ENCODE measurements around the gene SATB2. TPM values are rescaled to one million over a fixed set of nuclear protein-coding genes. Genes with fewer than 3 reads are reported as not detected.

The SATB2 gene
- 1.8 and 2.7 TPM in 2 replicates for total RNA-seq

GRCh38 chr2:199457147-199458008 is at the start of gene SATB2:
TSS of gene SATB2 (minus strand) at chr2:199457939. CDS start at chr2:199456037, 1,902 bp downstream.
- DNase-seq (ENCODE audit: low read depth), result no peak
- TF ChIP-seq CTCF (conservative IDR thresholded peaks at IDR 0.05; ENCODE audit: low read depth, low read length), result no peak

GRCh38 chr2:199505755-199506403 is 48.1 kb upstream of the SATB2 start:
- no peak for TF ChIP-seq CTCF (conservative IDR thresholded peaks at IDR 0.05; ENCODE audit: low read depth, low read length)
- DNase-seq (ENCODE audit: low read depth), result no peak

More at GRCh38 chr2:199457147-199458008, at the start of gene SATB2:
- H3K4me3 ChIP-seq (ENCODE audit: low read depth, low read length), result peak within 1 kb of the TSS; percentile 82

GRCh38 chr2:199503148-199503547 is 45.4 kb upstream of the SATB2 start:
- H3K4me3 ChIP-seq (ENCODE audit: low read depth, low read length), result no peak overlapping the region
- no peak for TF ChIP-seq CTCF (conservative IDR thresholded peaks at IDR 0.05; ENCODE audit: low read depth, low read length)

More at GRCh38 chr2:199505755-199506403, 48.1 kb upstream of the SATB2 start:
- H3K4me3 ChIP-seq (ENCODE audit: low read depth, low read length), result no peak overlapping the region

GRCh38 chr2:199499005-199499404 is 41.3 kb upstream of the SATB2 start:
- H3K4me3 ChIP-seq (ENCODE audit: low read depth, low read length), result no peak overlapping the region
- DNase-seq (ENCODE audit: low read depth), result no peak
- TF ChIP-seq CTCF (conservative IDR thresholded peaks at IDR 0.05; ENCODE audit: low read depth, low read length), result no peak

More at GRCh38 chr2:199503148-199503547, 45.4 kb upstream of the SATB2 start:
- no peak for DNase-seq (ENCODE audit: low read depth)

- no peak for DNase-seq (ENCODE audit: low read depth)
- no peak for TF ChIP-seq CTCF (conservative IDR thresholded peaks at IDR 0.05; ENCODE audit: low read depth, low read length)
- no peak overlapping the region for H3K4me3 ChIP-seq (ENCODE audit: low read depth, low read length)
Observed at GRCh38 chr2:199495147-199495546, 37.4 kb upstream of the SATB2 start.

- H3K4me3 ChIP-seq (ENCODE audit: low read depth, low read length), result no peak overlapping the region
- TF ChIP-seq CTCF (conservative IDR thresholded peaks at IDR 0.05; ENCODE audit: low read depth, low read length), result no peak
- DNase-seq (ENCODE audit: low read depth), result no peak
Observed at GRCh38 chr2:199490049-199490448, 32.3 kb upstream of the SATB2 start.
